ENCODE measurements around the gene PI4KA. TPM values are rescaled to one million over a fixed set of nuclear protein-coding genes. Genes with fewer than 3 reads are reported as not detected.

PI4KA gene
- total and polyA plus RNA-seq, 2 experiments from 2014 or later, result 17.1 to 38.1 TPM

DNA sequence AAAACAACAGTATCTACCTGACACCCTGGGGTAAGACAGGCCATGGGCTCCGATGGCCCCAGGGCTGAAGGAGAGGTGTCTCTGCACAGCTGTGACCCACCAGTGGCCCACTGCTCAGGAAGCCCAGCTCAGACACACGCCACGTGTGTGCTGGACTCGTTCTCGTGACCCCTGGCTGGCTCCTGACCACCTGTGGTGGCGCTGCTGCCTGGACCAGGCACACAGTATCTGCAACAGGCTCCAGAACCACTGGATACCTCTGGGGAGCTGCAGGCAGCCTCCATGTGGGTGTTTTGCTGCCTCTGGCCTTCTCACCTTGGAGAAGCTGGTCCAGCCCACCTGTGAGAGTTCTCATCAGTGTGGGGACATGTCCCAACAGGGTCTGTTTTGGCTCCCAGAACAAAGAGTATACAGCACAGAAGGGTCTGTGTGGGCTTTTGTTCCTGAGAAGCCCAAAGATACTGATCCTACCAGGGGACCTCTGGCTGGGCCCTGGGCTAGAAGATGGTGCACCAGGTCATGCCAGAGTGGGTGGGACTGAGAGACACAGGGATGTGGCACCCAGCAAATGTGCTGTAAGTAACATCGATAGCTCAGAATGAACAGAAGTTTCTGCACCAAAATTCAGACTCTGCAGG is 106.4 kb downstream of the PI4KA start:
- H3K4me3 Mint-ChIP-seq, result no peak overlapping the region
- H3K4me1 ChIP-seq (ENCODE audit: insufficient read depth), result no peaks in the 10 kb centered on the region
- no peaks in the 10 kb centered on the region for H3F3A ChIP-seq (replicated peaks; ENCODE audit: low read depth)
- H3K4me3 ChIP-seq, result no peak overlapping the region
- no peaks in the 10 kb centered on the region for H4K20me1 ChIP-seq (replicated peaks; ENCODE audit: insufficient read depth)
- DNase-seq (ENCODE audit: low spot score) (no peak), ATAC-seq (no peak)
- H3K36me3 ChIP-seq (ENCODE audit: insufficient read depth), result no peaks in the 10 kb centered on the region
- no peaks in the 10 kb centered on the region for H3K4me1 Mint-ChIP-seq
- TF ChIP-seq EZH2phosphoT487 (IDR thresholded peaks at IDR 0.05; ENCODE audit: unreplicated experiment) (no peak), NANOG (IDR thresholded peaks at IDR 0.05; ENCODE audit: borderline replicate concordance) (no peak), EZH2 (IDR thresholded peaks at IDR 0.05; ENCODE audit: low read depth, unreplicated experiment) (no peak), POLR2AphosphoS5 (IDR thresholded peaks at IDR 0.05; ENCODE audit: low read depth) (no peak), ZNF331 (CRISPR knock-in tag; IDR thresholded peaks at IDR 0.05; ENCODE audit: low read depth) (no peak)
- H3K4me2 ChIP-seq, result no peak overlapping the region
- no peaks in the 10 kb centered on the region for H3K79me2 ChIP-seq (replicated peaks; ENCODE audit: insufficient read depth)
- no peak overlapping the region for H2AFZ ChIP-seq
- H3K36me3 Mint-ChIP-seq (ENCODE audit: low read depth), result no peaks in the 10 kb centered on the region; the same call in 2 of the 3 replicates
- H3K27me3 Mint-ChIP-seq (ENCODE audit: insufficient read depth, low read depth, poor library complexity), result peaks cover 10% of the 10 kb centered on the region
- H3K27ac ChIP-seq (ENCODE audit: low read depth), result no peak overlapping the region
- no peak overlapping the region for H3K27ac Mint-ChIP-seq
- no peaks in the 10 kb centered on the region for H3K27me3 ChIP-seq (ENCODE audit: insufficient read depth)
- H3K9me2 ChIP-seq (ENCODE audit: insufficient read depth), result no peaks in the 10 kb centered on the region
- no peaks in the 10 kb centered on the region for H3K9me3 Mint-ChIP-seq

DNA sequence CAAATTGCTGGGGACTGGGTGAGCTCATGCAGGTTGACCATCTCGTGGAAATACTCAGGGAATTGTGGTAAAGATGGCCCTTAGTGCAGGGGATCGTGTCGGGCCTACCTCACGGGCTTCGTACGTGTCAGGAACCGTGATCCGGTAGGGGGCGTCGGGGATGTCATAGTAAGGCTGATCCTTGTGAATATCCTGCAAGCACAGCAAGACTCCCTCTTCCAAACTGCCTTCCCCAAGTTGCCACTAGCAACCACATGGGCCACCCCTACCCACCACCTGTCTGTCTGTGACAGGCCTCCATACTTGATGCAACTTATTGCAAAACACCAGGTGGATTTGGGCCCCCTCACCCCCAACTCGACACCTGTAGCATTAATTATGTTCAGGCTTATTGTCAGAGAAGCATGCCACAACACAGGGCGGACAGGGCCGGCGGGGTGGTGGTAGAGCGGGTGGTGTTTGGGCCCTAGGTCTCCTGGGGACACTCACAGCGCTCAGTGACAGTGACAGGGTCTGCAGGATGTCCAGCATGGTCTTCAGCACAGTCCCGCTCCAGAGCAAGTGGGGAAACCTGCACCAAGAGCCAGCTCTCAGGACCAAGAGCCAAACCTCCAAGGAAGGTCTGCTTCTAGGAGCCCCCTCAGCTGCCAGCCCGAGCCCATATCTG is 107.3 kb downstream of the PI4KA start:
- Histone ChIP-seq H2AFZ (no peak overlapping the region), H3K27me3 (ENCODE audit: insufficient read depth) (no peaks in the 10 kb centered on the region), H3K36me3 (ENCODE audit: insufficient read depth) (no peaks in the 10 kb centered on the region), H4K20me1 (replicated peaks; ENCODE audit: insufficient read depth) (no peaks in the 10 kb centered on the region), H3K27ac (ENCODE audit: low read depth) (no peak overlapping the region), H3K79me2 (replicated peaks; ENCODE audit: insufficient read depth) (no peaks in the 10 kb centered on the region), H3K4me3 (no peak overlapping the region), H3F3A (replicated peaks; ENCODE audit: low read depth) (no peaks in the 10 kb centered on the region), H3K9me2 (ENCODE audit: insufficient read depth) (no peaks in the 10 kb centered on the region), H3K4me1 (ENCODE audit: insufficient read depth) (no peaks in the 10 kb centered on the region), H3K4me2 (no peak overlapping the region)
- Mint-ChIP-seq H3K27ac (no peak overlapping the region), H3K36me3 (ENCODE audit: low read depth) (peaks cover 2% of the 10 kb centered on the region; the same call in 1 of the 3 replicates), H3K9me3 (no peaks in the 10 kb centered on the region), H3K4me3 (no peak overlapping the region), H3K27me3 (ENCODE audit: insufficient read depth, low read depth, poor library complexity) (peaks cover 10% of the 10 kb centered on the region), H3K4me1 (no peaks in the 10 kb centered on the region)
- DNase-seq (ENCODE audit: low spot score) (peak; percentile 75), ATAC-seq (peak; percentile 90)
- no peak for TF ChIP-seq ZNF114 (CRISPR knock-in tag; IDR thresholded peaks at IDR 0.05)
- TF ChIP-seq, protein P1, sequence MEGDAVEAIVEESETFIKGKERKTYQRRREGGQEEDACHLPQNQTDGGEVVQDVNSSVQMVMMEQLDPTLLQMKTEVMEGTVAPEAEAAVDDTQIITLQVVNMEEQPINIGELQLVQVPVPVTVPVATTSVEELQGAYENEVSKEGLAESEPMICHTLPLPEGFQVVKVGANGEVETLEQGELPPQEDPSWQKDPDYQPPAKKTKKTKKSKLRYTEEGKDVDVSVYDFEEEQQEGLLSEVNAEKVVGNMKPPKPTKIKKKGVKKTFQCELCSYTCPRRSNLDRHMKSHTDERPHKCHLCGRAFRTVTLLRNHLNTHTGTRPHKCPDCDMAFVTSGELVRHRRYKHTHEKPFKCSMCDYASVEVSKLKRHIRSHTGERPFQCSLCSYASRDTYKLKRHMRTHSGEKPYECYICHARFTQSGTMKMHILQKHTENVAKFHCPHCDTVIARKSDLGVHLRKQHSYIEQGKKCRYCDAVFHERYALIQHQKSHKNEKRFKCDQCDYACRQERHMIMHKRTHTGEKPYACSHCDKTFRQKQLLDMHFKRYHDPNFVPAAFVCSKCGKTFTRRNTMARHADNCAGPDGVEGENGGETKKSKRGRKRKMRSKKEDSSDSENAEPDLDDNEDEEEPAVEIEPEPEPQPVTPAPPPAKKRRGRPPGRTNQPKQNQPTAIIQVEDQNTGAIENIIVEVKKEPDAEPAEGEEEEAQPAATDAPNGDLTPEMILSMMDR (conservative IDR thresholded peaks at IDR 0.05; ENCODE audit: low read depth in 2 of 2), result peak; percentile 30 to 54; a peak in 2 of 4 replicates
